Spleen (tissue), 7 donors: ENCODE measurements around the gene TCEAL9.

ENCODE experiments used
- POLR2A ChIP-seq, 3 donors: fragments of 450-650 bp; IDR thresholded peaks; one replicate each; pipeline ENCODE4 v1.5.1; 2017; ENCODE audit warnings: antibody characterized with exemption in 3 of 3, mild to moderate bottlenecking in 1 of 3
- POLR2AphosphoS5 ChIP-seq, 3 donors: sonication (generic); formaldehyde crosslinking; IDR thresholded peaks; one replicate each; pipeline ENCODE4 v1.5.1; 2017; ENCODE audit warnings: antibody characterized with exemption in 3 of 3
- TF ChIP-seq, protein P1 (sequence below), 11 experiments: fragments of 200-600 bp in 7 of 11; fragments of 450-650 bp in 4 of 11; sonication (generic) in 4 of 11; IDR thresholded peaks in 8 of 11; conservative IDR thresholded peaks in 3 of 11; 1 replicate in 7 of 11; 2 replicates in 4 of 11; pipeline versions ENCODE4 v1.4.0 to v1.8.0; 2016 to 2021; ENCODE audit warnings: antibody characterized with exemption in 11 of 11, inconsistent platforms in 4 of 11, mild to moderate bottlenecking in 1 of 11
- donor health status: DM: no; HTN: no; CAD: no; lungs with moderate emphysema.
- donor health status: DM: no; HTN: no; CAD: no.
- donor health status: DM: no; HTN: no; CAD: no.

DNA sequence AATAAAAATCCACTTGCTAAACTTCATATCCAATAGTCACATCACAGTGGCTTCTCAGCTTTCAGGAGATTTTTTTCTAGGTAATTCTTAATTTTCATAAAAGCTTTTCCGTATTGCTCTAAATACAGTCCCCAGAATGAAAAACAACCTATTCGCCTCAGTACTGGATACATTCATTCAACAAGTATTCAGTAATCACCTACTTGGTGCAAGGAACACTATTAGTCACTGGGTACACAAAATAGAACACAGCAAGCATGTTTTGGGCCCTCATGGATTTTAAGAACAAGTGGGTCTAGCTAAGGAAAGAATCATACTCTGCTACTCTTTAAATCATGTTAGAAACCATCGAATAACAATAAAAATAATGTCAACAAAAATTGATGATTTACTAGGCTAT is 17.3 kb downstream of the TCEAL9 start:
- TF ChIP-seq POLR2A (IDR thresholded peaks at IDR 0.05) (no peak), POLR2AphosphoS5 (IDR thresholded peaks at IDR 0.05) (no peak)
- TF ChIP-seq, protein P1, sequence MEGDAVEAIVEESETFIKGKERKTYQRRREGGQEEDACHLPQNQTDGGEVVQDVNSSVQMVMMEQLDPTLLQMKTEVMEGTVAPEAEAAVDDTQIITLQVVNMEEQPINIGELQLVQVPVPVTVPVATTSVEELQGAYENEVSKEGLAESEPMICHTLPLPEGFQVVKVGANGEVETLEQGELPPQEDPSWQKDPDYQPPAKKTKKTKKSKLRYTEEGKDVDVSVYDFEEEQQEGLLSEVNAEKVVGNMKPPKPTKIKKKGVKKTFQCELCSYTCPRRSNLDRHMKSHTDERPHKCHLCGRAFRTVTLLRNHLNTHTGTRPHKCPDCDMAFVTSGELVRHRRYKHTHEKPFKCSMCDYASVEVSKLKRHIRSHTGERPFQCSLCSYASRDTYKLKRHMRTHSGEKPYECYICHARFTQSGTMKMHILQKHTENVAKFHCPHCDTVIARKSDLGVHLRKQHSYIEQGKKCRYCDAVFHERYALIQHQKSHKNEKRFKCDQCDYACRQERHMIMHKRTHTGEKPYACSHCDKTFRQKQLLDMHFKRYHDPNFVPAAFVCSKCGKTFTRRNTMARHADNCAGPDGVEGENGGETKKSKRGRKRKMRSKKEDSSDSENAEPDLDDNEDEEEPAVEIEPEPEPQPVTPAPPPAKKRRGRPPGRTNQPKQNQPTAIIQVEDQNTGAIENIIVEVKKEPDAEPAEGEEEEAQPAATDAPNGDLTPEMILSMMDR (IDR thresholded peaks at IDR 0.05 in 8 of 11, conservative IDR thresholded peaks at IDR 0.05 in 3 of 11), result no peak
